NT2/D1 (cell line): ENCODE data around the gene LRRC38.

ENCODE experiments used
- DNase-seq: peaks from one replicate; pipeline ENCODE4 v3.0.0-alpha.2; 2011; ENCODE audit warnings: low read depth, low spot score
- H3K27me3 ChIP-seq: 2 replicates; pipeline ENCODE4 v1.6.0; 2011; ENCODE audit warnings: mild to moderate bottlenecking; ENCODE audit not compliant: insufficient read length, insufficient read depth
- H3K36me3 ChIP-seq: 2 replicates; pipeline ENCODE4 v1.6.1; 2011; ENCODE audit warnings: mild to moderate bottlenecking, low read length, mixed read lengths; ENCODE audit not compliant: insufficient read depth, insufficient read length
- H3K4me1 ChIP-seq: 2 replicates; pipeline ENCODE4 v1.5.1; 2011; ENCODE audit not compliant: insufficient read depth, insufficient read length
- H3K4me3 ChIP-seq: 2 replicates; pipeline ENCODE4 v1.5.1; 2011; ENCODE audit warnings: low read depth; ENCODE audit not compliant: insufficient read length
- H3K9ac ChIP-seq: 2 replicates; pipeline ENCODE4 v1.6.0; 2011; ENCODE audit warnings: low read depth; ENCODE audit not compliant: insufficient read length
- H3K9me3 ChIP-seq: 2 replicates; pipeline ENCODE4 v1.5.1; 2011; ENCODE audit warnings: mild to moderate bottlenecking, low read length; ENCODE audit not compliant: insufficient read depth
- SUZ12 ChIP-seq: IDR thresholded peaks from 2 replicates; pipeline ENCODE4 v1.6.1; 2011; ENCODE audit not compliant: insufficient read length, insufficient read depth; ENCODE audit errors: extremely low read depth
- YY1 ChIP-seq: IDR thresholded peaks from 2 replicates; pipeline ENCODE4 v1.6.1; 2011; ENCODE audit not compliant: insufficient read length, insufficient read depth
- ZNF274 ChIP-seq: IDR thresholded peaks from 2 replicates; pipeline ENCODE4 v1.6.1; 2011; ENCODE audit warnings: mild to moderate bottlenecking, low read depth, low read length

LRRC38 gene

DNA sequence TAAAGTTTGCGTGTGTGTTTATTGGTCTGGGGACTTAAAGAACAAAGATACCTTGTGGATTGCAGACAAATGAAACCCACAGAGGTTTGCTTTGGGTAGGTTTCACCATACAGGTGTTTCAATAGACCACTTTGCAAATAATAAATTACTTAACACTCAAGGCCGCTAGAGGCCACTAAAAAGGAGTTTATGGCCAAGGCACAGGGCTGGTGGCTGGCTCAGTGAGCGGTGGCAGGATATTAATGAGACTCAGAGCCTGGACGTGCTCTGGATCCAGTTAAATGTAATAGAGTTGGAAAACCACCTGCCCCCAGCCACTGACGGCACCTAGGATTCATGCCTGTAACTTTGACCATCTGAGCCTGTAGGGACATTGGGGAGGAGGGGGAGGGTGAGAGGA, 44.5 kb downstream of the LRRC38 start:
- Histone ChIP-seq H3K9ac (no peak overlapping the region), H3K4me1 (peaks cover 2% of the 10 kb centered on the region), H3K36me3 (no peaks in the 10 kb centered on the region), H3K4me3 (no peak overlapping the region), H3K27me3 (no peaks in the 10 kb centered on the region), H3K9me3 (no peaks in the 10 kb centered on the region)
- TF ChIP-seq ZNF274 = no peak
- TF ChIP-seq YY1 = no peak
- no peak for TF ChIP-seq SUZ12
- DNase-seq = no peak

DNA sequence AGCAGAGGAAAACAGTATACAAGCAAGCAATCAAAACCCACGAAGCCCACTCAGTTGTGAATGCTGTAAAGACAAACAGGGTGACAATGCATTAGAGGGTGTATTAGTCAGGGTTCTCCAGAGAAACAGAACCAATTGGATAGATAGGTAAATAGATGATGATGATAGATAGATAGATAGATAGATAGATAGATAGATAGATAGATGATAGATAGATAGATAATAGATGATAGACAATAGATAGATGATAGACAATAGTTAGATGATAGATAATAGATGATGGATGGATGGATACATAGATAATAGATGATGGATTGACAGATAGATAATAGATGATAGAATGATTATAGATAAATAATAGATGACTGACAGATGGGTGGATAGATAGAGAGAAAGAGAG, 48.3 kb downstream of the LRRC38 start:
- no peaks in the 10 kb centered on the region for H3K9me3 ChIP-seq
- no peak for DNase-seq
- H3K9ac ChIP-seq = no peak overlapping the region
- H3K4me1 ChIP-seq = peaks cover 2% of the 10 kb centered on the region
- H3K36me3 ChIP-seq = no peaks in the 10 kb centered on the region
- no peak for TF ChIP-seq SUZ12
- TF ChIP-seq YY1 = no peak
- no peak for TF ChIP-seq ZNF274
- no peak overlapping the region for H3K4me3 ChIP-seq
- no peaks in the 10 kb centered on the region for H3K27me3 ChIP-seq

DNA sequence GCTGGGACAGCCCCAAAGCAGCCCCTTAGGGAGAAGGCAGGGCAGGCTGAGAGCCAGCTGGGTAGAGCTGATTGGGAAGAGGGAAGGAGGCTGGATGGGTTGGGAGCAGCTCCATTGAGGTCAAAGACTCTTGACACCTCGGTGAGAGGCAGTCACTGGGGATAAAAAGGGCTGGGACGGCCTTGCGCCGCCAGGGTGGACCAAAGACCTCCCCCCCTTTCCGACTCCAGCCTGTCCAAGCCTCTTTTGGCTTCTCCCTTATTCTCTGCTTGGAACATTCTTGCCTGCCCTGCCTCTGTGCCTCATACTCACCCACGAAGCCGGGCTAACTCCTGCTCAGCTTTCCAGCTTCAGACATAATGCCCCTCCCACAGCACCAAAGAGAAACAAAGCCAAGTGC, 51.1 kb downstream of the LRRC38 start:
- no peak for DNase-seq
- peaks cover 2% of the 10 kb centered on the region for H3K27me3 ChIP-seq
- TF ChIP-seq ZNF274 = no peak
- no peak for TF ChIP-seq YY1
- no peak for TF ChIP-seq SUZ12
- H3K4me1 ChIP-seq = no peaks in the 10 kb centered on the region
- H3K9ac ChIP-seq = no peak overlapping the region
- no peaks in the 10 kb centered on the region for H3K36me3 ChIP-seq
- no peak overlapping the region for H3K4me3 ChIP-seq
- no peaks in the 10 kb centered on the region for H3K9me3 ChIP-seq

DNA sequence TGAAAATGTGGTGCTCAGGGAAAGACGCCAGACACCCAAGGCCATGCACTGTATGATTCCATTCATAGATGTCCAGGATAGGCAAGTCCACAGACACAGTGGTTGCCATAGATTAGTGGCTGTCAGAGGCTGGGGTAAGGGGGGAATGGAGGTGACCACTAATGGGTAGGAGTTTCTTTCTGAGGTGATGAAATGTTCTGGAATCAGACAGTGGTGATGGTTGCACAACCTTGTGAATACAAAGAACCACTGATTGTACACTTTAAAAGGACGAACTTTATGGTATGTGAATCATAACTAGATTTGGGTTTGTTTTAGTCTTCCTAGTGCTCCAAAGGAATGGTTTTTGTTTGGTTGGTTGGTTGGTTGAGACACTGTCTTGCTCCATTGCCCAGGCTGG, 51.8 kb downstream of the LRRC38 start:
- Histone ChIP-seq H3K27me3 (peaks cover 2% of the 10 kb centered on the region), H3K9ac (no peak overlapping the region), H3K36me3 (no peaks in the 10 kb centered on the region), H3K9me3 (no peaks in the 10 kb centered on the region), H3K4me3 (no peak overlapping the region), H3K4me1 (peaks cover under 1% of the 10 kb centered on the region)
- no peak for DNase-seq
- no peak for TF ChIP-seq ZNF274
- no peak for TF ChIP-seq YY1
- no peak for TF ChIP-seq SUZ12

DNA sequence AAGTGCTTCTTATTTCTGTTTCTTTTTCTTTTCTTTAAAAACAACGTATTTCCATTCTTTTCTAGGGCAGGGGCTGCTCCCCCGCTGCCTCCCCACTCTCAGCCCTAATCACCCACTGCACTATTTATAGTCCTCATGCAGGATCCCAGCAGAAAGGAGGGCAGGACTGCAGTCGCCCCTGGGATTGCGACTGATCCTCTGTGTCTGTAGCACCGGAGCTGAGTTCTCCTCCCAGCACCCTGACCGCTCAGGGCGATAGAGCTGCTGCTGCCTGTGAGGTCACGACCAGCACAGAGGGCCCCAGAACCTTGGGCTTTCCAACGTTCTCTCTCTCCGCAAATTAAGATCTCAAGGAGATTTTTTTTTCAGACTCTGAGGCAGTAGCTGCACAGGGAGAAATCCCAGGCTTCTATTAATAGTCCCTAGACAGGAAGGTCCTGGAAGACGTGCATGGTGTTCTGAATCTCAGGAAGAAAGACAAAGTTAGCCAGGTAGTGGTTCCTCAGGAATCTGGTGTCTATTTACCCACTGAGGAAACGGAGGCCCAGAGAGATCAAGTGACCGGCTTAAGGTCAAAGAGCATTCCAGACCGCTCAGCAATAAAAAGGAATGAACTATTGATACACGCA, 56.8 kb downstream of the LRRC38 start:
- Histone ChIP-seq H3K36me3 (no peaks in the 10 kb centered on the region), H3K27me3 (peaks cover 2% of the 10 kb centered on the region), H3K4me3 (no peak overlapping the region), H3K4me1 (peaks cover 2% of the 10 kb centered on the region), H3K9ac (no peak overlapping the region), H3K9me3 (no peaks in the 10 kb centered on the region)
- TF ChIP-seq SUZ12 = no peak
- no peak for TF ChIP-seq YY1
- no peak for DNase-seq

DNA sequence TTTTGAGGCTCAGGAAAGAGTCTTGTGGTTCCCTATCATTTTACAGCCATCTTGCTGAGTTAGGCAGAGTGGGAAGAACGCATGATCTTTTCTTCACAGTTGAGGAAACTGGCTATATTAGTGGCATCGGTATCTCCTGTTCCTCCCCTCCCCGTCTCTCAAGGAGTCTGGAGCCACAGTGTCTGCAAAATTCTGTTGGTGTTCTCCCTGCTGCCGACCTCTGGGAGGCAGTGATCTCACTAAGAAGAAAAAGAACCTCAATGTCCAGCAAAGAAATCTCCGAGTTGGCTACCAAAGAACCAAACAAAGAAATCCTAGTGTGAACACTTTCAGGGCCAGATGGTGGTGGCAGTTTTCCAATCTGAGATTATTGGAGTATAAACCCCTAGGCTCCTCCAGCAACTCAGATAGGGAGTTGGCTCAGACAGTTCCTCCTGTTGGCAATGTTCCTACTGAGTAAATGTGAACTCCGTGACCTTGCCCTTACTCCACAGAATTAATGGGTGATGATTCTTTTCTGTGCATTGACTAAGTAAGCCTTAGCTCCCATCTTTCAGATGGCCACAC, 62.3 kb downstream of the LRRC38 start:
- H3K9ac ChIP-seq = no peak overlapping the region
- no peak for DNase-seq
- no peaks in the 10 kb centered on the region for H3K27me3 ChIP-seq
- no peak for TF ChIP-seq ZNF274
- no peak for TF ChIP-seq YY1
- no peak for TF ChIP-seq SUZ12
- H3K4me3 ChIP-seq = no peak overlapping the region
- H3K36me3 ChIP-seq = no peaks in the 10 kb centered on the region
- no peaks in the 10 kb centered on the region for H3K4me1 ChIP-seq
- no peaks in the 10 kb centered on the region for H3K9me3 ChIP-seq

DNA sequence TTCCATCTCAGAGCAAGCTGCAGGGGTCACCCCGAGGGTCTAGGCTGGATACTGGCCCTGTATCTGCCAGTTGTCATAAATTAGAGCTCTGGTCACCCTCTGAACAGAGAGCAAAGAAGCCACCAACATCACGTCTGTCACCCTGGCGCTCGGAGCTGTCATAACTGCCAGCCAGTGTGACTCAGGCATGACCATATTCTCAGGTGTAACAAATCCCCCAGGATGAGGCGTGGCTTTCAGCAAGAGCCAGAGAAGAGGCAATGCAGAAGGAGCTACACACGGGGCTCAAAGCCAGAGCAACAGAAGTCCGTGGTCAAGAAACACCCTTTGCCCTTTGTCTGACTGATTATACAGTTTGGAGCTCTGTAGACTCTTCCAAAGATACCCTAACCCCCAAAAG, 63.6 kb downstream of the LRRC38 start:
- TF ChIP-seq ZNF274 (no peak), SUZ12 (no peak), YY1 (no peak)
- H3K27me3 ChIP-seq = no peaks in the 10 kb centered on the region
- no peak for DNase-seq

More for the DNA sequence above, 63.6 kb downstream of the LRRC38 start:
- H3K9ac ChIP-seq = no peak overlapping the region
- H3K4me3 ChIP-seq = no peak overlapping the region
- H3K9me3 ChIP-seq = no peaks in the 10 kb centered on the region
- H3K4me1 ChIP-seq = no peaks in the 10 kb centered on the region
- no peaks in the 10 kb centered on the region for H3K36me3 ChIP-seq
